Erythroblast (primary cell): Measurements from ENCODE around the gene R3HDM4.

Experiments used
- GATA1 ChIP-seq: IDR thresholded peaks from 2 replicates; pipeline ENCODE4 v1.6.1; 2011; ENCODE audit warnings: low read depth, mild to moderate bottlenecking, control low read depth, low read length, moderate library complexity
- POLR2A ChIP-seq: IDR thresholded peaks from 2 replicates; pipeline ENCODE4 v1.6.1; 2011; ENCODE audit warnings: mild to moderate bottlenecking, low read length

GRCh38 chr19:887072-887471 is 25.9 kb downstream of the R3HDM4 start:
- no peak for TF ChIP-seq POLR2A
- TF ChIP-seq GATA1: no peak
